ENCODE measurements around the gene ADAM30.

DNA sequence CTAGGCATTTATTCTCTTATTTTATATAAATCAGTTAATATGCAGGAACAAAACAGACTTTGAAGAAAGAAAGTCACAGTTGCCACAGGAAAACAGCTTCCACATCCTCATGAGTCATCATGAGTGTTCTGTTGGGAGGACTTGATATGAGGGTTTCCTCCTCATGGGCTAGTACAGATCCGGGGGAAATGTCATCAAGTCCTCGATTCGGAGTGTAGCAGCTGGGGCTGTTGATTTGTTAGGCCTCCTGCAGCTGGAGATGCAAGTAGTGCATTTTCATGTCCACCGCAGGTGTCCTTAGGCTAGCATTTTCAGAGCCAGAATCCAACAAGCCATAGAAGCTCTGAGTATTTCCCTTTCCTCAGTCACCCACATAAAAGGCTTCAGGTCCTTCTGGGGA, 36.7 kb downstream of the ADAM30 start:
- no peak for TF ChIP-seq POLR2A (IDR thresholded peaks at IDR 0.05)
- TF ChIP-seq, protein P1, sequence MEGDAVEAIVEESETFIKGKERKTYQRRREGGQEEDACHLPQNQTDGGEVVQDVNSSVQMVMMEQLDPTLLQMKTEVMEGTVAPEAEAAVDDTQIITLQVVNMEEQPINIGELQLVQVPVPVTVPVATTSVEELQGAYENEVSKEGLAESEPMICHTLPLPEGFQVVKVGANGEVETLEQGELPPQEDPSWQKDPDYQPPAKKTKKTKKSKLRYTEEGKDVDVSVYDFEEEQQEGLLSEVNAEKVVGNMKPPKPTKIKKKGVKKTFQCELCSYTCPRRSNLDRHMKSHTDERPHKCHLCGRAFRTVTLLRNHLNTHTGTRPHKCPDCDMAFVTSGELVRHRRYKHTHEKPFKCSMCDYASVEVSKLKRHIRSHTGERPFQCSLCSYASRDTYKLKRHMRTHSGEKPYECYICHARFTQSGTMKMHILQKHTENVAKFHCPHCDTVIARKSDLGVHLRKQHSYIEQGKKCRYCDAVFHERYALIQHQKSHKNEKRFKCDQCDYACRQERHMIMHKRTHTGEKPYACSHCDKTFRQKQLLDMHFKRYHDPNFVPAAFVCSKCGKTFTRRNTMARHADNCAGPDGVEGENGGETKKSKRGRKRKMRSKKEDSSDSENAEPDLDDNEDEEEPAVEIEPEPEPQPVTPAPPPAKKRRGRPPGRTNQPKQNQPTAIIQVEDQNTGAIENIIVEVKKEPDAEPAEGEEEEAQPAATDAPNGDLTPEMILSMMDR (IDR thresholded peaks at IDR 0.05), result no peak

Measured in heart left ventricle (tissue), 13 donors.